ENCODE results near the gene NSMCE3. TPM values are rescaled to one million over a fixed set of nuclear protein-coding genes. Genes with fewer than 3 reads are reported as not detected.

NSMCE3 gene
- polyA plus RNA-seq (2012; ENCODE audit: insufficient read length, low read depth): 5.6 TPM

DNA sequence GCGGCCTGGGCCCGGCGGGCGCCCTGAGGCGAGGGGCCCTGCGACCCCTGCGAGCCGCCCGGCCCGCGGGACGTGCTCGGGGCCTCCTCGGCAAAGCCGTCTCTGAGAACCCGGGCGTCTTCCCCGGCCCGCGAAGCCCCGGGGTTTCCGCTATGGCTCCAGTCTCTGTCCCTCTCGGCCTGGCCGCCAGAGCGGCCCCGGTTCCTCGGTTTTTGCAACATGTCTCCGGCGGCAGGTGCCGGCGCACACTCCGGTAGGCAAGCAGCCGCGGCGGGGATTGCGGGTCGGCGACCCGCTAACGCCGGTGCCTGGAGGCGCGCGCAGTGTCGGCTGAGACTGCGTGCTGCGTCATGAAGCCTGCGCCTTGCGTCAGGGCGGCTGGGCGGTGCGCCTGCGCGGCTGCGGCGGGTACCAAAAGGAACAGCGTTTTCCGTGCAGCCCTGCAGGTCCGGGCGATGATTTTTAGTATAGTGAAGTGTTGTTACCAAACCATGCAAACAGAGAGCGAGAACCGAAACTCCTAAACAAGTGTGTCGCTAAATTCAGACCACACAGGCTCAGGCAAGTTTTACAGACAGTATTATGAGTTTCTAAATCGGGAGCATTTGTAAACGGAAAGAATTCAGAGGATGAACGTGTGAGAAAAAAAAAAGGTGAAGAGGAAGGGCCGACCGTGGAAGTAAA lies at the start of gene NSMCE3:
NSMCE3 (minus strand) TSS at position 338 of the 684 bp plus-strand sequence; CDS start at position 221, 117 bp downstream.
- TF ChIP-seq SIN3A (IDR thresholded peaks at IDR 0.05; ENCODE audit: borderline replicate concordance, insufficient read depth, low read length): no peak
- TF ChIP-seq POLR2AphosphoS5 (IDR thresholded peaks at IDR 0.05; ENCODE audit: low read depth, low read length): peak; percentile 58
- no peak for TF ChIP-seq REST (IDR thresholded peaks at IDR 0.05; ENCODE audit: insufficient read depth in 1 of 2, low read depth in 2 of 2, low read length in 2 of 2)
- peak; percentile 46; the same call in 1 of the 2 replicates for TF ChIP-seq TAF1 (IDR thresholded peaks at IDR 0.05; ENCODE audit: borderline replicate concordance, insufficient read depth, low read length)
- TF ChIP-seq FOXP2 (optimal IDR thresholded peaks at IDR 0.05; ENCODE audit: borderline replicate concordance, extremely low read depth, extremely low read length, insufficient read depth): peak; percentile 73

GRCh38 chr15:29316422-29316821 lies 46.8 kb upstream of the NSMCE3 start:
- TF ChIP-seq POLR2AphosphoS5 (IDR thresholded peaks at IDR 0.05; ENCODE audit: low read depth, low read length) (no peak), SIN3A (IDR thresholded peaks at IDR 0.05; ENCODE audit: borderline replicate concordance, insufficient read depth, low read length) (no peak), TAF1 (IDR thresholded peaks at IDR 0.05; ENCODE audit: borderline replicate concordance, insufficient read depth, low read length) (no peak), FOXP2 (optimal IDR thresholded peaks at IDR 0.05; ENCODE audit: borderline replicate concordance, extremely low read depth, extremely low read length, insufficient read depth) (no peak), REST (IDR thresholded peaks at IDR 0.05; ENCODE audit: insufficient read depth in 1 of 2, low read depth in 2 of 2, low read length in 2 of 2) (no peak)

DNA sequence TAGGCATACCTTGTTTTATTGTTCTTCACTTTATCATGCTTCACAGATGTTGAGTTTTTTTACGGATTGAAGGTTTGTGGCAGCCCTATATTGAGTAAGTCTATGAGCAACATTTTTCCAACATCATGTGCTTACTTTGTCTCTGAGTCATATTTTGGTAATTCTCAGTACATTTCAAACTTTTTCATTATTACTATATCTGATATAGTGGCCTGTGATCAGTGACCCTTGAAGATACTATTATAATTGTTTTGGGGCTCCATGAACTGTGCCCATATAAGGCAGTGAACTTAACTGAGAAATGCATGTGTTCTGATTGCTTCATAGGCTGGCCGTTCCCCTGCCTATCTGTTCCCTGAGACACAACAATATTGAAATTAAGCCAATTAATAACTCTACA lies 42.8 kb upstream of the NSMCE3 start:
- TF ChIP-seq REST (IDR thresholded peaks at IDR 0.05; ENCODE audit: insufficient read depth in 1 of 2, low read depth in 2 of 2, low read length in 2 of 2): no peak
- no peak for TF ChIP-seq FOXP2 (optimal IDR thresholded peaks at IDR 0.05; ENCODE audit: borderline replicate concordance, extremely low read depth, extremely low read length, insufficient read depth)
- TF ChIP-seq POLR2AphosphoS5 (IDR thresholded peaks at IDR 0.05; ENCODE audit: low read depth, low read length): no peak
- no peak for TF ChIP-seq SIN3A (IDR thresholded peaks at IDR 0.05; ENCODE audit: borderline replicate concordance, insufficient read depth, low read length)
- TF ChIP-seq TAF1 (IDR thresholded peaks at IDR 0.05; ENCODE audit: borderline replicate concordance, insufficient read depth, low read length): no peak

DNA sequence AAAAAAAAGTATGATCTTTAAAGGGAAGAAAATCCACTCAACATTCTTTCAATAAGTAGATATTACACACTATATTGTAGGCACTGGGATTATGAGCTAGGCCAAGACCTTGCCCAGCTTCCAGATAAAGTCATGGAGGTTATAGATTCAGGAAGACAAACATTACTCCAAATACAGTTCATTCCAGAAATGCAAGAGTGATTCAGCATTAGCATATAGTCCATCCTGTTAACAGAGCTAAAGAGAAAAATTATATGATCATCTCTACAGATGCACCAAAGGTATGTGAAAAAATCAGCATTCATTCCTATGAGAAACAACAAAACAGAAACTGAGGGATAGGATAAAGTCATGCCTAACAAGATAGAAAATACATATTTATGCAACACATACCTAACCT lies 42.1 kb upstream of the NSMCE3 start:
- TF ChIP-seq TAF1 (IDR thresholded peaks at IDR 0.05; ENCODE audit: borderline replicate concordance, insufficient read depth, low read length): no peak
- TF ChIP-seq POLR2AphosphoS5 (IDR thresholded peaks at IDR 0.05; ENCODE audit: low read depth, low read length): no peak
- no peak for TF ChIP-seq FOXP2 (optimal IDR thresholded peaks at IDR 0.05; ENCODE audit: borderline replicate concordance, extremely low read depth, extremely low read length, insufficient read depth)
- no peak for TF ChIP-seq REST (IDR thresholded peaks at IDR 0.05; ENCODE audit: insufficient read depth in 1 of 2, low read depth in 2 of 2, low read length in 2 of 2)
- TF ChIP-seq SIN3A (IDR thresholded peaks at IDR 0.05; ENCODE audit: borderline replicate concordance, insufficient read depth, low read length): no peak
